Stimulated activated naive CD4-positive, alpha-beta T cell (primary cell): ENCODE data around the gene PDE2A.

Experiments used
- DNase-seq, 6 experiments: peaks; one replicate each; lab custom pipeline; 2025; lab: John Stamatoyannopoulos, UW

PDE2A gene

GRCh38 chr11:72635309-72635915 is 38.8 kb downstream of the PDE2A start:
- DNase-seq: no peak

- DNase-seq: no peak
Measured at GRCh38 chr11:72634472-72635095, 39.6 kb downstream of the PDE2A start.

- DNase-seq: no peak
Measured at GRCh38 chr11:72634016-72634415, 40.2 kb downstream of the PDE2A start.

- no peak for DNase-seq
Measured at GRCh38 chr11:72633068-72633467, 41.2 kb downstream of the PDE2A start.

- no peak for DNase-seq
Measured at GRCh38 chr11:72631806-72632731, 42.2 kb downstream of the PDE2A start.

GRCh38 chr11:72630104-72630852 is 43.9 kb downstream of the PDE2A start:
- DNase-seq: no peak

- no peak for DNase-seq
Measured at GRCh38 chr11:72629266-72629665, 45.0 kb downstream of the PDE2A start.

- DNase-seq: no peak
Measured at GRCh38 chr11:72627594-72628281, 46.5 kb downstream of the PDE2A start.

GRCh38 chr11:72626414-72626936 is 47.7 kb downstream of the PDE2A start:
- DNase-seq: no peak

- no peak for DNase-seq
Measured at GRCh38 chr11:72625691-72626413, 48.4 kb downstream of the PDE2A start.

- DNase-seq: no peak
Measured at GRCh38 chr11:72624496-72625201, 49.6 kb downstream of the PDE2A start.

GRCh38 chr11:72623052-72623451 is 51.2 kb downstream of the PDE2A start:
- no peak for DNase-seq

- no peak for DNase-seq
Measured at GRCh38 chr11:72621008-72621610, 53.1 kb downstream of the PDE2A start.

- no peak for DNase-seq
Measured at GRCh38 chr11:72618803-72619202, 55.4 kb downstream of the PDE2A start.

GRCh38 chr11:72617080-72617762 is 57.0 kb downstream of the PDE2A start:
- DNase-seq: no peak

- no peak for DNase-seq
Measured at GRCh38 chr11:72616655-72617054, 57.6 kb downstream of the PDE2A start.

GRCh38 chr11:72615329-72615728 is 58.9 kb downstream of the PDE2A start:
- no peak for DNase-seq

- DNase-seq: no peak
Measured at GRCh38 chr11:72614381-72614780, 59.8 kb downstream of the PDE2A start.

GRCh38 chr11:72613977-72614376 is 60.2 kb downstream of the PDE2A start:
- DNase-seq: no peak
